Activated gamma-delta T cell treated with Interleukin-2 at 50 U/mL for 16 hours (primary cell): Measurements from ENCODE around the gene SYNJ2.
"Not testable (repeated sequence)": the region's sequence is repeated elsewhere in the genome, so short reads cannot be mapped to it uniquely, and the experiment has no call there.

Source experiments
- DNase-seq: peaks from one replicate; pipeline ENCODE4 v3.0.0-alpha.2; 2020

Gene SYNJ2

DNA sequence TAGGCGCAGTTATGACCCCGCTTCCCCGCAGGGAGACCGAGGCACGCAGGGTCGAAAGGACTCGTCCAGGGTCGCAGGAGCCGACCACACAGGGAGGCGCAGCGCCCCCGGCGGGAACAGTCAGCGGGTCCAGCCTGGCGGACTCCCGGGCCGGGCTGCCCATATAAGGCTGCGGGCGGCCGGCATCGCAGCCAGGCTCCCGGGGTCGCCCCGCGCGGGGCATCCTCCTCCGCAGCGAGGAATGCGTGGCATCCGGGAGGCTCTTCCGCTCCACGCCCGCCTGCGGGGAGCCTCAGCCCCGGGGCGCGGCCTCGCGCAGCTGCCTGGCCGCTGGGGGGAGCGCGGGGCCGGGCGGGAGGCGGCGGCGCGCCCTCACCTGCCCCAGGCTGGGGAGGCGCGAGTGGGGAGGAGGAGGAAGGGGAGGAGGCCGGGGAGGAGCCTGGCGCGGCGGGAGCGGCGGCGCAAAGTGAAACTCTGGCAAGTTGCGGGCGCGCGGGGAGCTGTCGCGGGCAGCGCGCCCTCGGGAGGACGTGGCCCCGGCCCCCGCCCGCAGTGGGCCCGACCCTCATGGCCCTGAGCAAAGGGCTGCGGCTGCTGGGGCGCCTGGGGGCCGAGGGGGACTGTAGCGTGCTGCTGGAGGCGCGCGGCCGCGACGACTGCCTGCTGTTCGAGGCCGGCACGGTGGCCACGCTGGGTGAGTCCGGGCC lies at the start of gene SYNJ2:
SYNJ2 (plus strand) TSS at position 469 of the 707 bp plus-strand sequence; CDS start at position 568, 99 bp downstream.
- DNase-seq = peak; percentile 74

DNA sequence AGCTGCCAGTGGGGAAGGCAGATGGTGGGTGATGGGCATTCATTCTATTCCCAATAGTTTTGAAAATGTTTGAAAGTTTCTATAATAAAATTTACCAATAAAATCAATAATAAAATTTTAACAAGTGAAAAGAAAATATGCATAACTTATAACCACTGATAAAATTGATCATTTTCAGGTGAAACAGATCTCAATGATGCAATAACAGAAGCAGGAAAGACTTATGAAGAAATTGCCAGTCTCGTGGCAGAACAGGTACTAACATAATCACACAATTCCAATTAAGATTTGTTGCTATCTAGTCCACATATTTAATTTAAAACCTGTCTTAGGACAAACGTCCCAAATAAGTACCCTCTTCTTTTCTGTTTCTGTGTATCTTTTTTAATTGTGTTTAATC lies 45.9 kb upstream of the SYNJ2 start:
- DNase-seq = no peak

DNA sequence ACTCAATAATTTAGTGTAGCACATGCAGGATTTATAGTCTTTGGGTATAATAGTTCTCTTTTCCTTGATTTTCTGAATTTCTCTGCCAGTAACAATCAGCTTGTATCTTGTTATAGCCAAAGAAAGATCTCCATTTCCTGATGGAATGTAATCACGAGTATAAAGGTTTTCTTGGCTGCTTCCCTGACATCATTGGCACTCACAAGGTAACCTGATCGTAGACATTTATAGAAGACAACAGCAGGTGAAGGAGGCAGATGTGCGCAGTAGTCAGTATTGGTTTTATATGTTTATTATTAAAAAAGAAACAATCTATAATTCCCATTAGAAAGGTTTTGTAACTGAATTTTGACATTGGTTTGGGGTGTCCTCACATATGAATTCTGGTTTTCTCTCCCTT lies 44.3 kb upstream of the SYNJ2 start:
- no peak for DNase-seq

- no peak for DNase-seq
Observed at GRCh38 chr6:157937916-157938315, 43.7 kb upstream of the SYNJ2 start.

DNA sequence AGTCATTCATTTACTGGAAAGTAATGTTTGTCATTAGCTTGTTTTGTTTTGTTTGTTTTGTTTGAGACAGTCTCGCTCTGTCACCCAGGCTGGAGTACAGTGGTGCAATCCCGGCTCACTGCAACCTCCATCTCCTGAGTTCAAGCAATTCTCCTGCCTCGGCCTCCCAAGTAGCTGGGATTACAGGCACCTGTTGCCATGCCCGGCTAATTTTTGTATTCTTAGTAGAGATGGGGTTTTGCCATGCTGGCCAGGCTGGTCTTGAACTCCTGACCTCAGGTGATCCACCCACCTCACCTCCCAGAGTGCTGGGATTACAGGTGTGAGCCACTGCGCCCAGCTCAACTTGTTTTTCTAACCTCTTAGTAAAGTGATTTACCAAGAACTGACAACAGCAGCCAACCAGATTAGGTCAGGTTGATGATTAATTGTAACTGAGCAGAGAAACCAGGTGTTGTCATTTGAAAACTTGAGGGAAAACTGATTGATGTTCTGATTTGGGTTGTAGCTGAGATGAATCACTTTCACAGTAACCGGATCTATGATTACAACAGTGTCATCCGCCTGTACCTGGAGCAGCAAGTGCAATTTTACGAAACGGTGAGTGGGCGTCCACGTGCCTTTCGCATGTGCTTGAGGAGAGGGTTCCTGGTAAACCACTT lies 41.2 kb upstream of the SYNJ2 start:
- DNase-seq = not testable (repeated sequence)

DNA sequence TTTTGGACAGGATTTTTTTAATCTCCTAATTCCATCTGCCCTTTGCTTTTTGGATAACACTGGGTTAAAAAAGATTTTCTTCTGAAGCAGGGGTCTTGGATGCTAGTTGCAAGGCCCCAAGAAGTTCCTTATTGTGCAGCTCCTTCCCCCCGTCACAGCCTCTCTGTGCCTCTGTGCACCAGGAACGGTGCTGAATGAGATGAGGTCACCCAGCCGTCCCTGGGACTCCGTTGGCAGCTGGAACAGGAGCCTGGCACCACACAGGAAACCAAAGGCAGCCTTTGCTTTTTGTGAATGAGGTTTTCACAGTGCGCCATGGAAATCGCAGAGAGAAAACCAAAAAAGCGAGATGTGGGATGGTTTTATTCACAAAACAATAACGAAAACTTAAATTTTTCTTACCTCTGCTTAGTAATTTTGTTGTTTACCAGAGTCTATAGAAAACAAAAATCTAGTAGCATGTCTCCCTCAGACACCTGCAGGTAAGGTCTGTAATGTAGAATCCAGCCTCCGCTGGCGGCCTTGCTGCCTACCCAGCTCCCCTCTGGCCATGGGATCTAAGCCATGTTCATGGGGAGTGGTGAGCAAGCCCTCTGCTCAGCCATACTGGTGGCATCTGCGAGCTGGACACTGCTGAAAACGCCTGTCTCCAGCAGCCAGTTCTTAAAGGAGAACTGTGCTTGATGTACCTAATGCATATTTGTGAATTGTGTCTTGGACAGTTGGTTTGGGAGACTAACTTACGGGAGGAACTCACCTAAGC lies 40.4 kb upstream of the SYNJ2 start:
- no peak for DNase-seq

- DNase-seq = no peak
Observed at GRCh38 chr6:157942351-157942750, 39.3 kb upstream of the SYNJ2 start.

- no peak for DNase-seq
Observed at GRCh38 chr6:157943249-157943963, 38.3 kb upstream of the SYNJ2 start.

- DNase-seq = no peak
Observed at GRCh38 chr6:157943964-157944283, 37.7 kb upstream of the SYNJ2 start.

GRCh38 chr6:157944983-157945931 lies 36.4 kb upstream of the SYNJ2 start:
- DNase-seq = no peak

DNA sequence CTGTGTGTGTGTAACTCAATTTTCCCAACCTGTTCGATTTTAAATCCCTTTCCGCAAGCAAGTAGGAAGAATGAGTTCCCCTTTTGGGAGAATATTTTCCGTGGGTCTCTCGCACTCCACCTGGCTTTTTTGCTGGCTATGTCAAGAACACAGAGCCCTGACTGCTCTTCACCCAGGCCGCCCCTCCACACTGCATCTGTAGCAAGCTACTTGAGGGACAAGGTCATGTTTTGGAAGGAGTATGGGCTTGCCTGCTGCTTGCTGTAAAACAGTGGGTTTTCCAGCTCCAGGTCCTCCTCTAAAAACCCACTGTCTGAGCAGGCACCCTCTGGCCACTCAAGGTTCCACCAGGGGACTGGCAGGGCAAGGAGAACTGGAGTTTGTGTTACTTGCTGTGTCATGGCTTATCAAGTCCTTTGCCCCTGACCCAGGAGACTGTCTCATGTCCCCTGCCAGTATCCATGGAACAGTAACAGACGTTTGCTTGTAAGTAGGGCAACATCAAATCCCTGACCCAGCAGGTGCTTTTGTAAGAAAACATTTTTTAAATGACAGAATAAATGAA lies 35.5 kb upstream of the SYNJ2 start:
- DNase-seq = no peak

DNA sequence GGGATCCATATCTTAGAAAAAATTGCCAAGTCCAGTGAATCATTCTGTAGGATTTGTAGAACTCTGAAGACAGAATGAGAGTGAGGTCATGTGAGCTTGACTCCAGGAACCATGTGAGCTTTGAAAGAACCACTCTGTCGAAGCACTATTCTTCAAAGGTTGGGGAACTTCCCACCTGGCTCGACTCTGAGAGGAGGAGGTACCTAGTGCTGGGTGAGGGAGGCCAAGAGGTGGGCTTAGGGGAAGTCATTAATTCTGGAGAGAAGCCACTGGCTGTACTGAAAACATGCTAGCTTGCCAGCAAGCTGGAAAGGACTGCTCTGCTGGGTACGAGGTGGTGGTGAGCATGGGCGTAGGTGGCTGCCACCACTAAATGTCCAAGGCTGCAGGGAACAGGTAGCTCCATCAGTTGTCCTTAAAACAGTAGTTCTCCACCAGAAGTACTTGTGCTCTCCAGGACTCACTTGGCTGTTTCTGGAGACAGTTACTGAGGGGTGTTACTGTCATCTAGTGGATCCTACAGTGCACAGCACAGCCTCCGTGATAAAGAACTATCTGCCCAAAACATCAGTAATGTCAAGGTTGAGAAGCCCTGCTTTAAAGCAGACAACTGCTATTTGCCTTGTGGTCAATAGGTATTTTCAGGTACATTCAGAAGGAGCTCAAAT lies 34.7 kb upstream of the SYNJ2 start:
- no peak for DNase-seq

DNA sequence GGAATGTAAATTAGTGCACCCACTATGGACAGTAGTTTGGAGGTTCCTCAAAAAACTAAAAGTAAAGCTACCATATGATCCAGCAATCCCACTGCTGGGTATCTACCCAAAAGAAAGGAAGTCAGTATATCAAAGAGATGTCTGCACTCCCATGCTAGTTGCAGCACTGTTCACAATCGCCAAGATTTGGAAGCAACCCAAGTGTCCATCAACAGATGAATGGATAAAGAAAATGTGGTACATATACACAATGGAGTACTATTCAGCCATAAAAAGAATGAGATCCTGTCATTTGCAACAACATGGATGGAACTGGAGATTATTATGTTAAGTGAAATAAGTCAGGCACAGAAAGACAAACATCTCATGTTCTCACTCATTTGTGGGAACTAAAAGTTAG lies 30.8 kb upstream of the SYNJ2 start:
- not testable (repeated sequence) for DNase-seq

DNA sequence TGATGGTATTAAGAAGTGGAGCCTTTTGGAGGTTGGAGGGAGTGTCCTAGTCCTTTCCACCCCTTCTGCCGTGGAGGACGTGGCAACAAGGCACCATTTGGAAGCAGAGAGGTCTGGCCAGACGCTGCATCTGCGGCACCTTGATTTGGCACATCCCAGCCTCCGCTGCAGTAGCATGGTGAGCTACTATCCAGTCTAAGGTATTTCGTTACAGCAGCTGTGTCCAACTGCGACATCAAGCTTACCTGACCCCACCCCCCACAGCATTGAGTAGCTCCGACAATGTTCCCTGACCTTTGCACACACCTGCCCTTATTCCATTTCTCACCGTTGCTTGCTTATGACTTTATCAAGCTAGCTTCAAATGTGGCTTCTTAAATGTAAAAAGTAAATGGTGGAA lies 29.8 kb upstream of the SYNJ2 start:
- DNase-seq = no peak

DNA sequence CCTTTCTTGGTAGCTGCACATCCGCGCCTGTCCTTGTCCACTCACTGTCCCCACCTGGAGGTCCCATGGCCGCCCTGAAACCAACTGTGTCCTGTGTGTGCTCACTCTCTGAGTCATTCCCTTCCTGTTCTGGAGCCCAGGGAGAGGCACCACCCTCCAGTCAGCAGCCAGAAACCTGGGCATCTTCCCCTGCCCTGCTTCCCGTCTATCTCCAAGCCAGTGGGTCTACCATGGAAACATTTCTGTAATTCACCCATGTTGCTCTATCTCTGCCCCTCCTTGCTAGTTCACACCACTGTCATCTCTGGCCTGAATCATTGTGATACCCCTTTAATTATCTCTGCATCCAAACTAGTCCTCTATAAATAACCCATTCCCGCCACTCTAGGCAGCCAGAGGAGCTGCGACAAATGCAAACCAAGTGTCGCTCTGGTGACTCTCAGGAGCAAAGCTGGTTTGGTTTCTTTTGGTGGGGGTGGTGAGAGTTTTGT lies 28.8 kb upstream of the SYNJ2 start:
- DNase-seq = no peak

DNA sequence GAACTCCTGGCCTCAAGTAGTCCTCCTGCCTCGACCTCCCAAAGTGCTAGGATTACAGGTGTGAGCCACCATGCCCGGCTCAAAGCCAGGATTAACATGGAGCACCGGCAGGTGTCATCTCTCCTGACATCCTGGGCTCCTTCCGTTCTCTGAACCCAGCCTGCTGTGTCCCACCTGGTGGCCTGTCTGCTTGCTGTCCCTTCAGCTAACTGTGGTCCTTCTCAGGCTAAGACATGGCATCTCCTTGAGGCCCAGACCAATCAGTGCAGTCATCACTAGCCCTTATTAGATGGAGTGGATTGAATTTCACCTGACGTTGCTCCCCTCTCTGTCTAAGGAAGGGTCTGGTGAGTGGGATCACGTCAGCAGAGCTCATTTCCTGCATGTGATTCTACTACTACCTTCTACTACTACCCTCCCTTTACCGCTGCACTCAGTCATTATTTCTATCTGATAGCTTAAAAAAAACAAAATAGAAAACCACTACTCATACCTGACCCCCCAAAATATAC lies 28.0 kb upstream of the SYNJ2 start:
- DNase-seq = no peak

DNA sequence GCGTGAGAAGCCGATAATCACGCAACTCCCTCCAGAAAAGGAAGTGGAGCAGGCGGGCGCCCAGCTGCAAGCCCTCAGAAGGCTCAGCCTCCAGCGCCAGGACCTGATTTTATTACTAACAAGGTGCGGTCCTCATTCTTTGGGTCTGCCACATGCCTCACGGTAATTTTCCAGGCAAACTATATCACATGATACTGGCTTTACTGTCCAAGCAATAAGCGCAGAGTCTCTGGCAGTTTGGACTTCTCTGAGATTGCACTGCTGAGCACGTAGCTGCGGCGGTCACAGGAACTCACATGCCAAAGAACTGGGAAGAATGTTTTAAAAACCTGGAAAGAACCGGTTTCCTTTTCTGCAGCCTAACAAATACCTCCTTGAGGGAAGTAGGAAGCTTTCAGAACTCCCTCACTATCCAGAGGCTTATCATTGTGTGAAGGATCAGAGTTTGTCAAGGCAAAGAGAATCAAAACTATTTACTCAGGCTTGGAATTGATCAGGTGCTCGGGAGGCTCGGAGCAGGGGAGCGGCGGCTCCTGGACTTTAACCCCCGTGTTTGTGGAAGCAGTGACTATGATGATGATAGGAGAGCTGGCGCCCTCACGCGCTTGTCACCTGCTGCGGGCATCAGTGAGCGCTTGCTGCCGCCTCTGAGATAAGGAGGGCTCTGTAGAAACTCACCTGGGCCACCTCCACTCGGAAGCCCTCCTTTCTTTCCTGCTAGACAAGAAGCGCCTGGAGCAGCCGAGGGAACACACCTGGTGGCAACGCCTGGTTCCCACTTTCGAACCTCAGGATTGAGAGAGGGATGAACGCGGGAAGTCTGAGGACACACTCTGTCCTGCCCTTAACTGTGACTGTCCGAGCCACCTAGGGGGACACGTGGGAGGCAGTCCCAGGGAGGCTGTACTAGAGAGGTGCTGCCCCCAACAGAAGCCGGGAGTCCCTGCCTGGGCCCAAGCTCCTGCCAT lies 27.2 kb upstream of the SYNJ2 start:
- DNase-seq = no peak

DNA sequence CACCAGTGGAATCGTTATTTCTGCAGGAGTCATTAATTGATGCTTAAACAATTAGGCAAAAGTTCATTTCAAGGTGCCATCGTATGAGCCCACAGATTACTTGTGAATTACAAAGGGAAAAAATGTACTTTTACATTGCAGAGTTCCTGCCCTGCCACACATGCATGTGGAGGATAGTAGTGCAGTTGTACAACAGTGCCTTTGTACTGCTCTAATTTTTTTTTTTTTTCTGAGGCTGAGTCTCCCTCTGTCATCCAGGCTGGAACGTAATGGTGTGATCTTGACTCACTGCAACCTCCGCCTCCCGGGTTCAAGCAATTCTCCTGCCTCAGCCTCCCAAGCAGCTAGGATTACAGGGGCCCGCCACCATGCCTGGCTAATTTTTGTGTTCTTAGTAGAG lies 26.0 kb upstream of the SYNJ2 start:
- DNase-seq = no peak

DNA sequence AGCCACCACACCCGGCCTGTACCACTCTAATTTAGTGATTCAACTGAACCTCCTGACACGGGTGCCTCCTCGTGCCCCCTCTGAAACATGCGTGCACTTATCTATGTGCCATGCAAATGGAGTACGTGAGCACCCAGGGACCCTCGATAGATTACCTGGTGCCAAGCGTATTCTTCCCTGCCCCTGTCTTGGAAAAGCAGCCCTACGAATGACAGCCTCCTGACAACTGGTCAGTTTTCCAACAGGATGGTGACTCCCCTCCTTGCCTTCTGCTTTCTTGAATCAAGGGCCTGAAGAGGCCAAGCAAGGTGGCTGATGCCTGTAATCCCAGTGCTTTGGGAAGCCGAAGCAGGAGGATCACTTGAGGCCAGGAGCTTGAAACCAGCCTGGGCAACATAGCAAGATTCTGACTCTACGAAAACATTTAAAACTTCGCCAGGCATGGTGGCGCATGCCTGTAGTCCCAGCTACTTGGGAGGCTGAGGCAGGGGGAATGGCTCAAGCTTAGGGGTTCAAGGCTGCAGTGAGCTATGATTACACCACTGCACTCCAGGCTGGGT lies 25.4 kb upstream of the SYNJ2 start:
- DNase-seq = no peak
